Midbrain (tissue), 1 donor: Measurements from ENCODE around the gene ROS1.
A peak's percentile ranks its signal among the peaks of the same experiment; 100 is the strongest.
"Not testable (repeated sequence)": the region's sequence is repeated elsewhere in the genome, so short reads cannot be mapped to it uniquely, and the experiment has no call there.

Source experiments
- DNase-seq: peaks from one replicate; lab custom pipeline; 2025; lab: John Stamatoyannopoulos, UW

ROS1 gene

DNA sequence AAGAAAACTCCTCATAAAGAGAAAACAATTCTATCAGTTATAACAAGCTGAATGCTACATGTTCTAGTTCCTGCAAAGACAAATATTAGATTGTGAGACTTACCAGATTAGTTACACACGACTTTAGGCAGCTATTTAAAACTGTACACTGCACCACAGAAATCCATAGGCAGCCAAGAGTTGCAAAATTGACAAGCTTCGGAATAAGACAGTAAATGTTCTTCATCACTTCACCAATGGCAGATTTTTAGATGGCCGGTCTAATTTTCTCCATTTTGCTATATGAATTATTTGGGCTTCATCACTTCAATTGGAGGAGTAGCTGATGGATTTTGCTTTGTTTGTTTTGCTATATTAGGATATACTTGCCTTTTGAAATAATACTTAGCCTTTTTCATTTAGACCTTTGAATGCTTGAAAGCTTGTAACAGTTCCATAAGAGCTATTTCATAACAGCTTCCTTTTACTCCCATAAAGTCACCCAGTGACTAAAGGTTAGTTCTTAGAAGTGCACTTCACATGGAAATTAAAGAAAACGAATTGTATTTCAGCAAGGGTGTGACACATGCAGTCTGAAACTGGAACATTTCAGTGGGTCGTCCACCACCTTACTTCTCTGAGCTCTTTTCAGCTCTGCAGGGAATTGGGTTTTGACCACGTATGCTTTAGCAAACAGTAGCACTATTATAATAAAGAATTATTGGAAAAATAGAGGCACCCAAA, at the start of gene ROS1:
ROS1 (minus strand) TSS at position 512 of the 723 bp plus-strand sequence; CDS start at position 226, 286 bp downstream.
- DNase-seq = no peak

DNA sequence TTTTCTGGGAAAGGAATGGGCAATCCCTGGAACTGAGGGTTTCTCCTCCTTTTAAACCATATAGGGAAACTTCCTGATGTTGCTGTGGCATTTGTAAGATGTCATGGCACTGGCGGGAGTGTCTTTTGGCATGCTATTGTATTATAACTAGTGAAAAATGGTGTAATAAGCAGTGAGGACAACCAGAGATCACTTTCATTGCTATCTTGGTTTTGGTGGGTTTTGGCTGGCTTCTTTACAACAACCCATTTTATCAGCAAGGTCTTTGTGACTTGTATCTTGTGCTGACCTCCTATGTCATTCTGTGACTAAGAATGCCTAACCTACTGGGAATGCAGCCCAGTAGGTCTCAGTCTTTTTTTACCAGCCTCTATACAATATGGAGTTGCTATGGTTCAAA, 47.7 kb upstream of the ROS1 start:
- DNase-seq = no peak

GRCh38 chr6:117472667-117473066, 46.9 kb upstream of the ROS1 start:
- DNase-seq = no peak

DNA sequence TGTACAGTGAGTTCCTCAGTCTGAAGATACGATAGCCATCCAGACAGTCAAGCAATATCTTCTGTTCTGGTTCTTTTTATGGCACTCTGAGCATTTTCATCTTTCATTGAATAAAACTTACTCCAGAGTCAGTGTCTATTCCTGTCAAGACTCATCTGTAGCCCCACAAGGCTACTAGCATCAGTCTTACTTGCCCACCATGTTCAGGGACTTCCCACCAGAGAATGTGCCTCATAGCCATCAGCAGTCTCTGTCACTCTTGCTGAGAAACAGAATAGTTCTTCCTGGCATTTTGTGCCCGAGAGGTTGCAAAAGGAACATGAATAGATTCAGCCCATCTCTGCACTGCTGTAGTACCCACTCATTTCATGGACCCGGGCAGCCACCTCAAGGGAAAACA, 44.0 kb upstream of the ROS1 start:
- DNase-seq = no peak

- no peak for DNase-seq
Observed at GRCh38 chr6:117469356-117469755, 43.6 kb upstream of the ROS1 start.

DNA sequence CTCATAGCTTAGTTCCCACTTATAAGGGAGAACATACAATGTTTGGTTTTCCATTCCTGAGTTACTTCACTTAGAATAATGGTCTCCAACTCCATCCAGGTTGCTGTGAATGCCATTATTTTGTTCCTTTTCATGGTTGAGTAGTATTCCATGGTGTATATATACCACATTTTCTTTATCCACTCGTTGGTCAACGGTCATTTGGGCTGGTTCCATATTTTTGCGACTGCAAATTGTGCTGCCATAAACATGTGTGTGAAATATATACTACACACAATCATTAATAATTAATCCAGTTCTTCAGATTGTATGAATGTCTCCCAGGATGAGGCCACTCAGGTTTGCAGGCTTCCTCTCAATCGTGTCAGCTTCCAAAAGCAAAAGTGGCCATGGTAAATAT, 42.8 kb upstream of the ROS1 start:
- not testable (repeated sequence) for DNase-seq

GRCh38 chr6:117467876-117468275, 42.1 kb upstream of the ROS1 start:
- no peak for DNase-seq

DNA sequence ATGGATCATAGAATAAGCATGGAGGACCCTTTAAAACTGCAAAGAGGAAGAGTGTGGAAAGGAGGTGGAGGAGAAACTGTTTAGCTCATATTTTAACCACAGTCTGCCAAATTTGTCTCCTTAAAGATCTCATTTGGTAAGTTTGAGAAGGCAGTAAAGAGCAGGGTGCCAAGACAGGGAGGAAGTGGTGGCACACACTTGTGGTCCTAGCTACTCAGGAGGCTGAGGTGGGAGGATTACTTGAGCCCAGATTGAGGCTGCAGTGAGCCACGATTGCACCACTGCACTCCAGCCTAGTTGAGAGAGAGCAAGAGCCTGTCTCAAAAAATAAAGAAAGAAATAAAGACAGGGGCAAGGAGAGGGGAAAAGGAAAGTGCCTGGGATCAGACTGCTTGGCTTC, 39.9 kb upstream of the ROS1 start:
- no peak for DNase-seq

- DNase-seq = no peak
Observed at GRCh38 chr6:117464700-117465099, 39.0 kb upstream of the ROS1 start.

DNA sequence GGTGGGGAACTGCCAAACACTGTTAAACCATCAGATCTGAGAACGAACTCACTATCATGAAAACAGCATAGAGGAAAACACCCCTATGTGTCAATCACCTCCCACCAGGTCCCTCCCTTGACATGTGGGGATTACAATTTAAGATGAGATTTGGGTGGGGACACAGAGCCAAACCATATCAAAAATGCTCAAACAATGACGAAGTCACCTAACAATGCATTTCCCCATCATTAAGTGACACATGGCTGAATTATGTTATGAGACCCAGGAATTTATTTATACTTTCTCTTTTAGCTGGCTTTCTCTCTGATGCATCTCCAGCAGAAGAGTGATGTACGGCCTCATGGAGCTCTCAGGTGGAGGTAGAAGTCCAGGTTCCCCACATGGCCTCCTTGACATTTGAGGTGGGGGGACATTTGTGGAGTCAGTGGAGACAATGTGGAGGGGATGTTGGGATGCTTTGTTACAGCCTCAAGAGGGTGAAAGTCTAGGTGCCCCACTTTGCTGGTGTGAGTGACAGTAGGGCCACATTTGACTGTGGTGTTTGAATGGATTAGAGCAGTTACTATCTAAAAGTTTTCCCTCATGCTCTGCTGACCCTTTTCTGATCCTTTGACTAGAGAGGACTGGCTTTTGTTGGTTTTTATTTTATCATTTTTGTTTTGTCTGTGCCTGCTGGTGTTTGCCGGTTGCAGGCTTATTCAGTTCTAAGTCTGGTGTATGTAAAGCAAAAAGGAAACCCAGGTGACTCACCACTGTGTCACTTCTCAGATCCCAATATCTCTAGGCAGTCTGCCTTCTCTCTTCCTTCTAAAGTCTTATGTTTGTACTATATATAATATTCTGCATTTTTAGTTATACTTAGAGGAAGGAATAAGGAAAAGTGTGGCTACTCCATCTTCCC, 38.3 kb upstream of the ROS1 start:
- DNase-seq = no peak

GRCh38 chr6:117459204-117459944, 33.6 kb upstream of the ROS1 start:
- DNase-seq = no peak

DNA sequence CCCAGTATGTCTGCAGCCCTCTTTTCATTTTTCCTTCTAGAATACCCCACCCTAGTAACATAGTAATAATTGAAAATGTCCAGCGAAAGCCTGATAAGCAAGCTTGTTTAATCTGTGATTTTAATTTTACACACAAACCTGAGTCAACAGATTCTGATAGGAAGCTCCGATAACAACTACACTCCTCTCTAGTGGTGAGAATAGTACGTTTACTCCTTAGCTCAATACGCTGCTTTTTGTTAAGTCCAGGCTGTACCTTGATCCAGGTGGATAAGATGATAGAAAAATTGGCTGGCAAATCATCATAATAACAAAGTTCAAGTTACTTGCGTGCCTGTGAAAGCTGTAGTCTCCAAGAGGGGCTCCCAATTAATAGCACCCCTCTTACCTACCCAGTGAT, 31.3 kb upstream of the ROS1 start:
- no peak for DNase-seq

DNA sequence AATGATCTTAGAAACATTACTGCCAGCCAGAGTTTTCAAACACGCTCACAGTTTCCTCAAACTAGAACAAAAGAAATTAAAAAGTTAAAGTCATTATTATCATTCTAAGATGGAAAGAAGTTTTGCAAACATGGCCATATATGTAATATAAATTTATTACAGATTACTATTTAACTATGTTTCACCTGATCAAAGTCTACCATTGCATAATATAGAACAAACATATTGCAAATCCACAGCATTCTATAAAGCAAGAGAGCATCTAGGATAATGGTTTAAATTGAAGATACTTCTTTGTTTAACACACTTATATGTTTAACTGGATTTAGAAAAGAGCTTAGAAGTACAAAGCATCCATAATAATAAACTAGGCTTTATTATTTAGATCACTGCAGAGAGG, 30.5 kb upstream of the ROS1 start:
- no peak for DNase-seq

- DNase-seq = no peak
Observed at GRCh38 chr6:117451671-117452070, 25.9 kb upstream of the ROS1 start.

DNA sequence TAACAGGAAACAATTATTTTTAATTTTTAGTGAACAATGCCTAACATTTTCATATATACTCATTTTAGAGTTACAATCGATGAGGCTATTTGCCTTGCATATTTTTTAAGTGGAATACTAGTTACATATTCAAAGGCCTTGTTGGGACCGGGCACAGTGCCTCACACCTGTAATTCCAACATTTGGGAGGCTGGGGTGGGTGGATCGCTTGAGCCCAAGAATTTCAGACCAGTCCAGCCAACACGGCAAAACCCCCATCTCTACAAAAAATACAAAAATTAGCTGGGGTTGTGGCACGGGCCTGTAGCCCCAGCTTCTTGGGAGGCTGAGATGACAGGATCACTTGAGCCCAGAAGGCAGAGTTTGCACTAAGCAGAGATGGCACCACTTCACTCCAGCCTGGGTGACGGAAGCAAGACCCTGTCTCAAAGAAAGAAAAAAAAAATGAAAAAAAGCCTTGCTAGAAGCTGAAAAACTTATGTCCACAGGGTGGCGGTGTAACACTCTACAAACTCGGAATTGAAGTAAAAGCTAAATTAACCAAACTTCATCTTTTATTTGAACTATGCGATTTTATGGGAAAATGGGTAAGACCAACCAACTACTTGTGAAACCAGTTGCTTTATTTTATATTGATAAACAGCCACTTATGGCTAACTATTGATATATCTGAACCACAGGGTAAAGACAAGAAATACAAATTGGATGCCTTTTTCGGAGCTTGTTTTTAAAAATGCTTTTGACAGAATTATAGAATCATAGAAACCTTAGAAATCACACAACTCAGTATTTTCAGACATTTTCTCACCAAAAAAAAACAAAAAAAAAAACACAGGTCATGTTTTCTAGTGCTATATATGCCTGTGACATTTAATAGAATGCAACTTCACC, 24.1 kb upstream of the ROS1 start:
- DNase-seq = peak; percentile 62

DNA sequence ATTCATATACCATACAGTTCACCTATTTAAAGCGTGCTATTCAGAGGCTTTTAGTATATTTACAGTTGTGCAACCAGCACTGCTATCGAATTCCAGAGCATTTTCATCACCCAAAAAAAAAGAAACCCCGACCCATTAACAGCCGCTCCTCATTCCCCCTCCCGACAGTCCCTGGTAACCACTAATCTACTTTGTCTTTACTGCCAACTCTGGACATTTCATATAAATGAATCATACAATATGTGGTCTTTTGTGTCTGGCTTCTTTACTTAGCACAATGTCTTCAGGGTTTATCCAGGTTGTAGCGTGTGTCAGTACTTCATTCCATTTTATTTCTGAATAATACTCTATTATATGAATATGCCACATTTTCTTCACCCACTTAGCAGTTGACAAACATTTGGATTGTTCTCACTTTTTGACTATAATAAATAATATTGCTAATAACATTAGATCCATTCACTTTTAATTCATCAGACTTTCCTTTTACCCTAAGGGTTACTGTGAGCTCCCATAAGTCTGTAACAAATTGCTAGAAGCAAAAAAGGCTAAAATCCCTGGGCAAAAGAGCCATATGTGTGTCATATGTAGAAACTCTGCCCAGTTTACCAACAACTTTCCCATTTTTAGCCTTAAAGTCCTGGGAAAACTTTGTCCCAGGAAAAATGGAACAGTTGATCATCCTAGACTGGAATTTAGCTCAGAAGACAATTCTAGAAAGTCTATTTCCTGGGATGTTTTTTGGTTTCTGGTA, 23.2 kb upstream of the ROS1 start:
- DNase-seq = no peak

- DNase-seq = no peak
Observed at GRCh38 chr6:117448011-117448410, 22.3 kb upstream of the ROS1 start.

GRCh38 chr6:117446861-117447260, 21.1 kb upstream of the ROS1 start:
- no peak for DNase-seq

GRCh38 chr6:117444600-117444999, 18.9 kb upstream of the ROS1 start:
- DNase-seq = no peak

DNA sequence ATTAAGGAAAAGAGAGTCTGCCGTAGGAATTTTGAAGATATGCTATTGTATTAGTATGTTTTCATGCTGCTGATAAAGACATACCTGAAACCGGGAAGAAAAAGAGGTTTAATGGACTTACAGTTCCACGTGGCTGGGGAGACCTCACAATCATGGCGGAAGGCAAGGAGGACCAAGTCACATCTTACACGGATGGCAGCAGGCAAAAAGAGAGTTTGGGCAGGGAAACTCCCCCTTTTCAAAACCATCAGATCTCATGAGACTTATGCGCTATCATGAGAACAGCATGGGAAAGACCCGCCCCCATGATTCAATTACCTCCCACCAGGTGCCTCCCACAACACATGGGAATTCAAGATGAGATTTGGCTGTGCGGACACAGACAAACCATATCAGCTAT, 16.6 kb upstream of the ROS1 start:
- not testable (repeated sequence) for DNase-seq

GRCh38 chr6:117441824-117442264, 16.1 kb upstream of the ROS1 start:
- no peak for DNase-seq
